IPS DF 4.7 (cell line): ENCODE data around the gene C12orf43.

Experiments used
- DNase-seq: peaks from one replicate; pipeline ENCODE4 v3.0.0-alpha.2; 2013; ENCODE audit warnings: low spot score; ENCODE audit errors: extremely low read depth

The C12orf43 gene

DNA sequence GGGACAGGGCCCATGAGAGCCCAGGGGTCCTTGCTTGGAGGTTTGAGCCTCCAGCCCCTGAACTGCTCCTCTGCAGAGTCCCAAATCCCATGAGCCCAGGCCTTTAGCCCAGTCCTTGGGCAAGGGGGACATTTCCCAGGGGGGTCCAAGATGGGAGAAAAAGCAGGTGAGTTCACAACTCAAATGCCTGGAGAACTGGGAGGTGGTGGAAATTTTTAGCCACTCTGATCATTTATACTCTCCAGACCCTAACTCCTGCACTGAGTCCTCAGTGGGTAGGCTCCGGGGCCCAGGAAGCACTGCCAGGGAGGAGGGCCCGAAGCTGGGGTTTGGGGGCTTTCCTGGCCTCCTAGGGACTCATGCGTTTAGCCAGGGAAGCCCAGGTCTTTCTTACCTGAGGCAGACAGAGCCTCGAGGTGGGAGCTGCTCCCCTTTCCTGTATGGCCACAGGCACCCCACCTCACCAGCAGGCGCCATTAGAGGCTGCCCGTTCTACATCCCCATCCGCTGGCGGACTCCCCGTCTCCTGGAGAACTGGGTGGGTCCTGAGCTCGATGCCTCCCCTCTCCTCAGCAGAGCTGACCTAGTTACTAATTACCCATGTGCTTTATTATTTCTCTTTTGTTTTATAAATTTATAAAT is 36.9 kb downstream of the C12orf43 start:
- no peak for DNase-seq

DNA sequence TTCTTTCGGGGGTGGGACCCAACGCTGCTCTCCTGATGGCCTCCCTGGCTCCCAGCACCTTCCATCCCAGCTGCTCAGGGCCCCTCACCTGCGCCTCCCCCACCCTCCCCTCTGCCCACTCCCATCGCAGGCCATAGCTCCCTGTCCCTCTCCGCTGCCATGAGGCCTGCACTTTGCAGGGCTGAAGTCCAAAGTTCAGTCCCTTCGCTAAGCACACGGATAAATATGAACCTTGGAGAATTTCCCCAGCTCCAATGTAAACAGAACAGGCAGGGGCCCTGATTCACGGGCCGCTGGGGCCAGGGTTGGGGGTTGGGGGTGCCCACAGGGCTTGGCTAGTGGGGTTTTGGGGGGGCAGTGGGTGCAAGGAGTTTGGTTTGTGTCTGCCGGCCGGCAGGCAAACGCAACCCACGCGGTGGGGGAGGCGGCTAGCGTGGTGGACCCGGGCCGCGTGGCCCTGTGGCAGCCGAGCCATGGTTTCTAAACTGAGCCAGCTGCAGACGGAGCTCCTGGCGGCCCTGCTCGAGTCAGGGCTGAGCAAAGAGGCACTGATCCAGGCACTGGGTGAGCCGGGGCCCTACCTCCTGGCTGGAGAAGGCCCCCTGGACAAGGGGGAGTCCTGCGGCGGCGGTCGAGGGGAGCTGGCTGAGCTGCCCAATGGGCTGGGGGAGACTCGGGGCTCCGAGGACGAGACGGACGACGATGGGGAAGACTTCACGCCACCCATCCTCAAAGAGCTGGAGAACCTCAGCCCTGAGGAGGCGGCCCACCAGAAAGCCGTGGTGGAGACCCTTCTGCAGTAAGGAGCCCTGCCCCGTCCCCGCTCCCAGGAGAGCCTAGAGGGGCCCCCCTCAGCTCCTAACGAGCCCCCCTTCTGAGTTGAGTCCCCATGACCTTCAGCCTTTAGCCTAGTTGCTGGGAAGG is 37.7 kb downstream of the C12orf43 start, which contains the start of gene HNF1A:
HNF1A (plus strand) TSS at position 248 of the 924 bp plus-strand sequence; CDS start at position 474, 226 bp downstream.
- DNase-seq, result no peak

GRCh38 chr12:120977531-120978295 is 38.6 kb downstream of the C12orf43 start:
- DNase-seq, result no peak

- peak; percentile 87 for DNase-seq
Measured at GRCh38 chr12:120972870-120973543, 43.3 kb downstream of the C12orf43 start.

DNA sequence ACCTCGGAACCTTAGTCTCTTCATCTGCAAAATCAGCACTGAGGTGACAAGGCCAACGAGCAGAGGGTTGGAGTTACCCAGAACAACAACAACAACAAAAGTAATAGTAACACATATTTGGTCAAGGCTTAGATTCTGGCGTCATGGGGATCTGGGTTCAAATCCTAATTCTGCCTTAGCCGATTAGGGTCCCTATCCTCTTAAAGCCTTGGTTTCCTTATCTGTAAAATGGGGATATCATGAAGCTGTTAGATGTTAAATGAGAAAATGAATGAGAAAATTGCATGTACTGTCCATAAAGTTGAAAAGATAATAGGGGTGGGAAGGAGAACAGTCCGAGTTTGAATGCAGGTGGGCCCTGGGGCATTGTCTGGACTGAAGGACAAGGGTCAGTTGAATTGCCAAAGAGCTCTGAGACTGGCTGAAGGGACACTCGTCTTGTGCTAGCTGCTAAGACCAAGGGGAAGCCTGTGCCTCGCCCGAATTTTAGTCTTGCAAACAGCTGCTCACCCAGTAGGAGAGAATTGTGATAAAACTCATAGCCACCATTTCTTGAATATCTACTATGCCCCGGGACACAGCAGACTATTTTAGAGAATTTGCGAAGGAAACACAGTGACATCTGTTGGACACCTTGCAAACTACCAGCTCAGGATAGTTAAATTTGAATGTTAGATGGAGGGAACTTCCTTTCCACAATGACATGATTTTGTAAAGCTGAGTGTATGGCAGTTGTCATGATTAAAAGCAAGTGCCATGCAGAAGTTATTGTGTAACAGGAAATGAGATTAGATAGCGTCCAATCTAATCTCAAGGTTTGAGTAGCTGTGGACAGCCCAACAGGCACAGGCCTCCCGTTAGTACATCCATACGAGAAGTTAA is 44.7 kb downstream of the C12orf43 start:
- peak; percentile 38 for DNase-seq

DNA sequence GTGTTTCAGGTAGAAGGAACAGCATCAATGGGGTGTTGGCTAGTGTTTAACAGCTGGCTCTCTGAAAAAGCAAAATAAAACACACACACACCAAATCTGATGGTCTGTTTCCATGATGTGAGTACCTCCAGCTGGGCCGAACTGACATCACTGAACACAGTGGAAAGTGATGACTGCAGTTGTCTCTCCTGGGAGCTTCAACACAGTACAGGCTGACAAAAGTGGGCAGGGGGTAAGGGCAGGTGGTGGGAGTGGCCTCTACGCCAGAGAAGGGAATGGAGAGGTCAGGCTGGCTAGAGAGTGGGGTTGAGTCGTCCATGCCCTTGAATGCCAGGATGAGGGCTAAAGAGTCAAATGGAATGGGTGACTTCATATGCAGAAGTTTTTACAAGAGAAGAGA is 46.0 kb downstream of the C12orf43 start:
- no peak for DNase-seq

- DNase-seq, result no peak
Measured at GRCh38 chr12:120965534-120966091, 50.7 kb downstream of the C12orf43 start.

DNA sequence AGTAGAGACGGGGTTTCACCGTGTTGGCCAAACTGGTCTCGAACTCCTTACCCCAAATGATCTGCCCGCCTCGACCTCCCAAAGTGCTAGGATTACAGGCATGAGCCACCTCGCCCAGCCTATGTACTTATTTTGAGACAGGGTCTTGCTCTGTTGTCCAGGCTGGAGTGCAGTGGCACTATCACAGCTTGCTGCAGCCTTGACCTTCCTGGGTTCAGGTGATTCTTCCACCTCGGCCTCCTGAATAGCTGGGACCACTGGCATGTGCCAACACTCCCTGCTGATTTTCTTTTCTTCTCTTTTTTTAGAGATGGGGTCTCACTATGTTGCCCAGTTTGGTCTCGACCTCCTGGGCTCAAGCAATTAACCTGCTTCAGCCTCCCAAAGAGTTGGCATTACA is 52.0 kb downstream of the C12orf43 start:
- DNase-seq, result no peak

GRCh38 chr12:120962532-120963020 is 53.7 kb downstream of the C12orf43 start:
- DNase-seq, result no peak

- no peak for DNase-seq
Measured at GRCh38 chr12:120961604-120962531, 54.4 kb downstream of the C12orf43 start.

DNA sequence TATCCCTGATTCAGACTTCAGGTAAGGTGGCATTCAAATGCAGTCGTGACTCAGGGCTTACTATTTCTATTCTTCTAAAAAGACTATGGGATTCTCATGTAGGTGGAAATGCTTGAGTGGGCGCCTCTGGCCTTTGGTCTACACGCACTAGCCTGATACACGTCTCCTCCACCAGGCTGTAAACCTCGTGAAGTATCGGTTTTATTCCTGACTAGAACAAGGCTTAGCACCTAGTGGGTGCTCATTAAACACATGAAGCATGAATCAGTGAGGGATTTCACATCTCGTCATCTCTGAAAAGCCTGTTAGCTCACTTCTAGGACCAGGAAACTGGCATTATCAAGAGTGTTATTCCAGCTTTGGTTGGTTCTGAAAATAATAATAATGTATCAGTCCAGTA is 55.6 kb downstream of the C12orf43 start:
- DNase-seq, result no peak

GRCh38 chr12:120959111-120959878 is 57.0 kb downstream of the C12orf43 start:
- no peak for DNase-seq

DNA sequence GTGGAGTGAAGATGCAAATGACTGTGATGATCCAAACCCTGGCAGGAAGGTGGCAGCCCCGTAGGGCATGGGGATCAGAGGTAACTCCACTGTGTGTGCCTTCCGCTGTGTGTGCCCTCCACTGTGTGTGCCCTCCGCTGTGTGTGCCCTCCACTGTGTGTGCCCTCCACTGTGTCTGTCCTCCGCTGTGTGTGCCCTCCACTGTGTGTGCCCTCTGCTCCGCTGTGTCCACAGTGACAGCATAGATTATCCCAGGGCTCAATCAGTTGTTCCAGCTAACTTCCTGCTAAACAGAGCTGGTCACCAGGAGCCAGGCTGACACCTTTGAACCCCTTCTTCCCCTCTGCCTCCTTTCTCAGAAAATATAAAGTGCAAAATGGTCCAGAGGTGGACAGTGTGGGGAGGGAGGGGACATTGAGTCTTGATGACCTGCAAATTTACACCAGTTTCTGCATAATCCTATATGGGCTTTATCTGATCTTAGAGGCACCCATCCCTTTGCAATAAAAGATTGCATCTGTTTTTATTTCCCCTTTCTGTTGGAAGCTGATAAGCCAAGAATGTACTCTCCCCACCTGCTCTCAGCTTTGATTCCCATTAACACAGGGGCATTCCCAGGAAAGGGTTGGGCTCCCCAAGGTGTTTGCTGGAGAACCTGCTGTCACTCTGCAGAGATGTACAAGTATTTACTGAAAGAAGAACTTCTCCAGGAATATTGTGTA is 59.5 kb downstream of the C12orf43 start:
- DNase-seq, result no peak

- no peak for DNase-seq
Measured at GRCh38 chr12:120955232-120955631, 61.1 kb downstream of the C12orf43 start.

GRCh38 chr12:120950807-120951206 is 65.5 kb downstream of the C12orf43 start:
- DNase-seq, result no peak
